GM12892 (cell line): ENCODE results near the gene LMBR1L.

Source experiments
- DNase-seq: peaks from one replicate; pipeline ENCODE4 v3.0.0; 2011; ENCODE audit not compliant: insufficient read length
- FAIRE-seq: peaks from 2 replicates; lab custom pipeline; 2011; peaks lifted over from hg19 to GRCh38; lab: Jason Lieb, UNC
- POLR2A ChIP-seq: IDR thresholded peaks from 2 replicates; pipeline ENCODE4 v1.6.1; 2011; ENCODE audit warnings: low read depth, low read length, control low read depth
- POLR2AphosphoS5 ChIP-seq: IDR thresholded peaks from 2 replicates; pipeline ENCODE4 v1.6.1; 2011; ENCODE audit warnings: low read depth, low read length, control low read depth
- TAF1 ChIP-seq: IDR thresholded peaks from 2 replicates; pipeline ENCODE4 v1.6.1; 2011; ENCODE audit warnings: low read depth, mild to moderate bottlenecking, control low read depth, low read length, borderline replicate concordance

The LMBR1L gene

DNA sequence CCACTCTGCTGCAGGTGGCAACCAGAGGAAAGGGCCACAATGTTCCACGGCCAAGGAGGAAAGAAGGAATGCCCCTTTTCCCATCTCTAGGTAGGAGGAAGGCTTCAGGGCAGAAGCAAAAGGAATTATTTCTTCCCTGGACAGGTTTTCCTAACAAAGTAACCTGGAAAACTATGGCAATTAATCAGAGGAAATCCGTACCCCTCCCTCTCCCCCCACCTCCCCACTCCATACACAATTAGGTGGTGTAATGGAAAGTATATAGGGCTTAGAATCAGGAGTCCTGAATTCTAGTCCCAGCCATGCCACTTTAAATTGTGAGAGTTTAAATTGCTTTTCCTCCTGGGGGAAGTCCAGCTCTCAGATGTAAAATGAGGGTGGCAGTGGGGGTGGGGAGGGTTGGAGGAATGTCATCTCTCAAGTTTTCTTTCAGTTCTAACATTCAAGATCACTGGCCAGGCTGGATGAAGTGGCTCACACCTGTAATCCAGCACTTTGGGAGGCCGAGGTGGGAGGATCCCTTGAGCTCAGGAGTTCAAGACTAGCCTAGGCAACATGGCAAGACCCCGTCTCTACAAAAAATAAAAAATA, 17.7 kb downstream of the LMBR1L start:
- TF ChIP-seq POLR2A: no peak
- TF ChIP-seq TAF1: no peak
- no peak for TF ChIP-seq POLR2AphosphoS5
- DNase-seq (no peak), FAIRE-seq (no peak)

- no peak for TF ChIP-seq POLR2A
- no peak for TF ChIP-seq TAF1
- TF ChIP-seq POLR2AphosphoS5: no peak
- DNase-seq (peak; percentile 74), FAIRE-seq (no peak)
These were observed 18.4 kb downstream of the LMBR1L start for GRCh38 chr12:49092086-49092815.

- TF ChIP-seq POLR2AphosphoS5 (no peak), POLR2A (no peak), TAF1 (no peak)
- DNase-seq (no peak), FAIRE-seq (no peak)
These were observed 18.9 kb downstream of the LMBR1L start for GRCh38 chr12:49091836-49092085.

- no peak for TF ChIP-seq TAF1
- TF ChIP-seq POLR2AphosphoS5: no peak
- TF ChIP-seq POLR2A: no peak
- no peak for DNase-seq
- no peak for FAIRE-seq
These were observed 19.4 kb downstream of the LMBR1L start for GRCh38 chr12:49091056-49091835.

GRCh38 chr12:49089821-49090773, 20.6 kb downstream of the LMBR1L start:
- no peak for TF ChIP-seq TAF1
- TF ChIP-seq POLR2AphosphoS5: no peak
- no peak for TF ChIP-seq POLR2A
- FAIRE-seq: no peak
- DNase-seq: no peak

GRCh38 chr12:49088932-49089330, 21.7 kb downstream of the LMBR1L start:
- TF ChIP-seq POLR2AphosphoS5: no peak
- TF ChIP-seq TAF1: no peak
- no peak for TF ChIP-seq POLR2A
- FAIRE-seq: no peak
- DNase-seq: no peak

DNA sequence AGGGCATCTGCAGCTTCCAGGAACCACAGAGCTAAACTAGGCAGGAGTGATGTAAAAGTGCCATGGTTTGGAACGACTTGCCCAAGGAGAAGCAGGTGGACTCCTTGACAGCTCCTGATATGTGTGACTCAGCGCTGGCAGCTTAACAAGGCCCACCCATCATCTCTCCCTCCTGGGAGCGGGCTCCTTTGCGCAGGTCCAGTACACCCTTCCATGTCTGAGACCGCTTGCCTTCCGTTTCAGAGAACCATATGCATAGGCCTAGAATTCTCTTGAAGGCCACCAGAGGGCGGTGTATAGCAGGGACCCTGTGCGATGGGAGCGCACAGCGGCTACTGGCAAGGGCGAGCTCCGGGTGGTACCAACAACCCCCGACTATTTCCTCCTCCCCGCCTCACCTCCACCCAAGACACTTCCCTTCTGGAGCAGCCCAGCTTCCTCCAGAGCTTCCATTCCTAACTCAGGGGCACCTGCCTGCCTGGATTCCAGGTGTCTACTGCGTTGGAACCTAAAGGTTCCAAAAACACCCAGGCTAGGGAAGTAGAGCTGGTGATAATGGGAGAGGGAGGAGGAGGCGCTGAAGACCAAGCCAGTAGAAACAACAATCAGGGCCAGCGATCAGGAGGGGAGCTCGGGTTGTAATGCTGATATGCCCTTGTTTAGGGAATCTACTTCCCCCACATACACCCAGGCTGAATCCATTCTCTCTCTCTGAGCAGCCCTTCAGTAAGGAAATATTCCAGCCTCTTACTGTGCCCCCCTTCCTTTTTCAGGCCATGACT, 22.3 kb downstream of the LMBR1L start:
- peak; percentile 70 for DNase-seq
- FAIRE-seq: peak; percentile 92
- no peak for TF ChIP-seq TAF1
- TF ChIP-seq POLR2A: no peak
- no peak for TF ChIP-seq POLR2AphosphoS5

- no peak for TF ChIP-seq POLR2AphosphoS5
- TF ChIP-seq TAF1: no peak
- TF ChIP-seq POLR2A: no peak
- FAIRE-seq (no peak), DNase-seq (no peak)
These were observed 24.5 kb downstream of the LMBR1L start for GRCh38 chr12:49086116-49086515.

GRCh38 chr12:49084438-49084837, 26.2 kb downstream of the LMBR1L start:
- no peak for TF ChIP-seq POLR2A
- no peak for TF ChIP-seq POLR2AphosphoS5
- no peak for TF ChIP-seq TAF1
- FAIRE-seq (no peak), DNase-seq (no peak)

DNA sequence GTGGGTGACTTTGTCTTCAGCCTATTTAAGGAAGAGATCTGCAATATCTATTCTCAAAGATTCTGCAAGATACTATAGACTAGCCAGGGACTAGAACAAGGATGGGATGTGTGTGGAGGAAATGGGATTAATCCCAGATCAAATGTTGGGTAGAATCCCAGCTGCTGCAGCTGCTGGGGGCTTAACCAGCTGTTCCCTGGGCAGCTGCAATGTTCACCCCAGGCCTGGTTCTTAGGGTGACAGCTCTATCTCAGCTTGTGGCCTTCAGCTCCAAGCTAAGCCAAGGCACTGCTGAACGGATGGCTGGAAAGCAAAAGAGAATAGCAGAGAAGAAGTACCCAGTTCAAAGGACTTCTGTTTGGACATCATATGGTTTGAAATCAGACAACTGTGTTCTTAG, 30.9 kb downstream of the LMBR1L start:
- FAIRE-seq: no peak
- TF ChIP-seq POLR2AphosphoS5: no peak
- TF ChIP-seq TAF1: no peak
- TF ChIP-seq POLR2A: no peak

DNA sequence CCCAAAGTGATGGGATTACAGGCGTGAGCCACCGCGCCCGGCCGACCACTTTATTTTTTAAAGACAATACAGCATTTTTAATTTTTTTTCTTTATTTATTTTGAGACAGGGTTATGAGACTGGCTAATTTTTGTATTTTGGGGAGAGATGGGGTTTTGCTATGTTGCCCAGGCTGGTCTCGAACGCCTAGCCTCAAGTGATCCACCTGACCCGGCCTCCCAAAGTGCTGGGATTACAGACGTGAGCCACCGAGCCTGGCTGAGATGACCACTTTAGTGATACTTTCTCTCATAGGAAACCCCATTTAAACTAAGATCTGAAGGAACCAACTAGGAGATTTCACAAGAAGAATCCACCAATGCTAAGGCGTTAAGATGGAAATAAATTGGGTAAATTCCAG, 39.7 kb downstream of the LMBR1L start:
- FAIRE-seq: no peak
- TF ChIP-seq TAF1 (no peak), POLR2A (no peak), POLR2AphosphoS5 (no peak)
- DNase-seq: no peak

More for the DNA sequence above, 30.9 kb downstream of the LMBR1L start:
- DNase-seq: no peak
